NCI-H524 treated with DMSO at 0.1 percent for 48 hours (cell line): ENCODE measurements around the gene BICC1.
"Not testable (repeated sequence)": the region's sequence is repeated elsewhere in the genome, so short reads cannot be mapped to it uniquely, and the experiment has no call there.

Experiments
- DNase-seq: peaks from one replicate; lab custom pipeline; 2025; lab: John Stamatoyannopoulos, UW

Gene BICC1

DNA sequence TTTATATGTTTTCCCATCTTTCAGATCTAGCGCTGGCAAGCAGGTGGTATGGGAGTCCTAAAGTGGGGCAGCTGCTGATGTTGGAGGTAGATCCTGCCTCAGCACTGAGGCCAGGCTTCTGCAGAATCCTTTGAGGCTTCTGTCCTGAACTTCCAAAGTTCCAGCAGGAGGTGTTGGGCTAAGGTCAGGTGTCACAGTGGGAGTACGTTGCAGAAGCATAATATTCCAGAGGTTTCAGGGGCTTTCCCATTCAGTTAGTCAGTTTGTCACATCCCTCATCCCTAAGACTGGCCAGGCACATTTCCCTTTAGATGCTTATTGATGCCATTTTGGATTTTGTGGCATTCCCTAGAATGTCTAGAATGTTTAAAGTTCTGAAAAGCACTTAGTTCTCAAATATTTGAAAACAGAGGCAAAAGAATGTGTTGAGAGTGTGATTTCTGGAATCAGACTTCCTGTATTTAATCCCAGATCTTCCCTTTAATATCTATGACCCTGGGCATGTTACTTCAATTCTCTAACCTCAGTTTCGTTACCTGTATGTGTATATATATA lies 344.7 kb downstream of the BICC1 start:
- no peak for DNase-seq

DNA sequence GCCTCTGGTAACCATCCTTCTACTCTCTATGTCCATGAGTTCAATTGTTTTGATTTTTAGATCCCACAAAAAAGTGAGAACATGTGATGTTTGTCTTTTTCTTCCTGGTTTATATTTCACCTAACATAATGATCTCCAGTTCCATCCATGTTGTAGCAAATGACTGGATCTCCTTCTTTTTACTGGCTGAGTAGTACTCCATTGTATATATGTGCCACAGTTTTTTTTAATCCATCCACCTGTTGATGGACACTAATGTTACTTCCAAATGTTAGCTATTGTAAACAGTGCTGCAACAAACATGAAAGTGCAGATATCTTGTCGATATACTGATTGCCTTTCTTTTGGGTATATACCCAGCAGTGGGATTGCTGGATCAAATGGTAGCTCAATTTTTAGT lies 345.5 kb downstream of the BICC1 start:
- not testable (repeated sequence) for DNase-seq

DNA sequence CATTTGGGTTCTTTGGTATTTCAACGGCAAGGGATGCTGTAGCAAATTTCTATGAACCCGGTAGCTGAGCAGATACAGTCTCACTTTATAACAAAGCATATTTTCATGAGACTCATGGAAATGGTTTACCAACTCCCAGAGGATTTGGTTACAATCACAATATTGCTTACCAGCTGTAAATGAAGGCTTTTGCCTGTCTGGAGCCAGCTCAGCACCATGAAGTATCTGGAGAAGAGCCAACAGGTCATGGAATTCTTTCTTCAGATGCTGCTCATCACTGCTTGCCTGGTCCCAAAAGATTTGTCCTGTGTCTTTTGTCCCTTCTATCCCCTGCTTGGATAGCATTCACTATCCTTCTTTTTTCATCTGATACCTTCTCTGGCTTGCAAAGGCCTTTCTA lies 346.9 kb downstream of the BICC1 start:
- no peak for DNase-seq

DNA sequence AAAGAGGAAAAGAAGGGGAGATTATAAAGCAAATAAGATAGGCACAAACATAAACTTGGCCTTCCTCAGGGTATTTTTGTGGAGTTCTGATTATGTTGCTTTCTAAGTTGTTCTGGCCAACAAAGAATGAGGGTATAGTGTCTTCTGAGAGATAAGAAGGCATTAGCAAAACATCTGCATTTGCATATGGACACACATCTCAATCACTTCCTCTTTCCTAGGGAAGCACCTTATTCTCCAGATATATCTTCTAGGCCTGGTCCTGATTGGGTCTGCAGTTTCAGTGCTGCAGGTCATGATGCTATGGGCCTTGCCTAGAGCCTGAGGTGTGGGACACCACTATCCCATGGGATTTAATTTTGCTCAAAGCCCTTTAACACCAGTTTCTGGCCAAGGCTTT lies 355.0 kb downstream of the BICC1 start:
- DNase-seq, result no peak

DNA sequence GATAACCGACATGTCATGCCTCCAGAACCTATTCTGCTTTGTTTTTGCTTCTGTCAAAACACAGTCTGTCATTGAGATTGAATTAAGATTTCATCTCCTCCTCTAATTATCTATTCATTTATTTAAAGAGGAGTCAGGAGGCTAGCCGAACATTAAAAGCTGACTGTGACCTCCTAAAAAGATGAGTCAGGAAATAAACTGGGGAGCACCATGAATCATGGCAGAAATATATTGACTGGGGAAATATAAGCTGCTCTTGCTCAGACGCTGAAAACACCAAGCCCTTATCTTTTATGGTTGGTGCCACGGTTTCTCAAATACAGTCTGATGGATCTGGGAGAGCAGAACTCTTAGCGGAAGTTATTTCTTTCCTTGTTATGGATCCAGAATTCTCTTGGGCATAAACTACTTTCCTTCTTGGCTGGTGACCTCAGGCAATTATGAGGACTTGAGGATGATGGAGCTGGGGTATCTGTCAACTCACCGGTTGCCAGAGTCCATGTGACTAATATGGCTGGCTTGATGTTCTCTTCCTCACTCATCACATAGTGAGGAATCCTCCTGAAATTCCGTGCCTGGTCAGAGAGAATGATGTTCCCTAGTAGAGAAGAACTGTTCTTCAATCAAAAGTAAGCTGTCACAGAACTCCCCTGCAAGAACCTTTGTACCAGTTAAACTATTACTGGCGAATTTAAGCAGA lies 356.2 kb downstream of the BICC1 start:
- DNase-seq, result no peak

DNA sequence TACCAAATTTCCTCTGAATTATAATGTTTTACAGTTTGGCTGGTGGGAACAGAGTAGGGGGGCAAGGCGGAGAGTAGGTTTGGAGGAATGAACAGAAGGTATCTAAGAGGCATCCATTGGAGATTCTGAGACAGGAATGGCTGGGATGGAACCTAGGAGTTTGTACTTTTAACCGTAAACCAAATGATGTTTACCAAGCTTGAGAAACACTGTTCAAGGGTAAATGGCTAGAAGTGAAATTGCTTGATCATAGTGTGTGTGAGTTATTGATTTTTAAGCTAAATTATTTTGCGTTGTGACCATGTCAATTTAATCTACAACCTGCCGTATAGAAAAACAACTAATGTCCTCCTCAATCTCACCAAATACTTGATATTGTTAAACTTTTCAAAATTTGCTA lies 357.4 kb downstream of the BICC1 start:
- DNase-seq, result no peak

DNA sequence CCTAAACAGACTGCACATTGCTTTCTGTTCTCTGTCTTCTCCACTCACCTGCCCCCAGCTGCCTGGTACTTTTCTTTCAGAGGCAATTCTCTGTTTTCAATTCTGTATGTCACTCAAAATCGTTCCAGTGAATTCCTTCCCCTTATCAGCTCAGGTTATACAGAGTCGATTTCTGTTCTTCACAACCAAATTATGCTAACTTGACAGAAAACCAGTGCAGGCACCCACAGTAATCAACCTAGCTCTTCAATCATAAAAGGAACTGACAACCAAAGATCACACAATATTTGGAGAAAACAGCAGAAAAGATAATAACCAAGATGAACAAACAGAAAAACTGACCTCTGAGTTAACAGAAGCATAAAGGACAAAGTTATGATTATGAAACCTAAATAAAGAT lies 360.5 kb downstream of the BICC1 start:
- no peak for DNase-seq
